Measurements from ENCODE around the gene CCDC59. TPM values are rescaled to one million over a fixed set of nuclear protein-coding genes. Genes with fewer than 3 reads are reported as not detected.
A peak's percentile ranks its signal among the peaks of the same experiment; 100 is the strongest.

The CCDC59 gene
- 57.0 and 58.5 TPM in 2 replicates for total RNA-seq (2022)
- percentile 97 among the genes with signal in this experiment for Bru-seq, nascent RNA
- percentile 92 among the genes with signal in this experiment for BruChase-seq, experiment 1, labeled RNA remaining after a 2-hour chase
- percentile 84 among the genes with signal in this experiment for BruChase-seq, experiment 2, labeled RNA remaining after a 6-hour chase
- long read RNA-seq, transcript CCDC59-201 (4 exons, 1,983 nt): major isoform, 38 of 56 reads
- long read RNA-seq, transcript CCDC59-203 (4 exons, 984 nt): minor isoform, 11 of 56 reads
- long read RNA-seq, partial matches to known transcripts: 0 of 56 reads
- long read RNA-seq, other reads (novel, unspliced or antisense): 6 of 56 reads

GRCh38 chr12:82358200-82359114 lies at the start of gene CCDC59, which contains the start of gene METTL25:
Gene CCDC59 (minus strand): TSS chr12:82358387. CDS start chr12:82358376, 11 bp downstream.
Gene METTL25 (plus strand): TSS chr12:82358529. CDS start chr12:82358566, 37 bp downstream.
- ChIA-PET CTCF (interaction anchor here (0.7 to 1.0 kb wide), 3 partner anchors 27 to 131 kb away, joined by 3 to 4 read pairs (median 4); no protein-coding TSS in a partner anchor), POLR2A (interaction anchor here (0.5 to 1.2 kb wide), 4 partner anchors 13 to 368 kb away, joined by 3 to 4 read pairs (median 3); no protein-coding TSS in a partner anchor)
- Histone ChIP-seq H3K36me3 (ENCODE audit: control insufficient read depth, insufficient read depth, low read length) (no peaks in the 10 kb centered on the region), H3K4me1 (no peaks in the 10 kb centered on the region; the same call in 1 of the 2 replicates), H3K27me3 (replicated peaks; ENCODE audit: control insufficient read depth, insufficient read depth, low read length) (no peaks in the 10 kb centered on the region), H3K9me3 (no peaks in the 10 kb centered on the region), H3K4me3 (ENCODE audit: low read depth, low read length) (peak within 1 kb of the TSS; percentile 84)
- Mint-ChIP-seq H3K4me3 (ENCODE audit: unreplicated experiment) (peak within 1 kb of the TSS; percentile 99), H3K36me3 (ENCODE audit: insufficient read depth, unreplicated experiment) (peaks cover 35% of the 10 kb centered on the region), H3K9me3 (ENCODE audit: unreplicated experiment) (no peaks in the 10 kb centered on the region), H3K27me3 (ENCODE audit: insufficient read depth, unreplicated experiment) (no peaks in the 10 kb centered on the region), H3K27ac (ENCODE audit: unreplicated experiment) (peak within 1 kb of the TSS; percentile 100), H3K4me1 (ENCODE audit: low read depth, unreplicated experiment) (peaks cover 6% of the 10 kb centered on the region)
- intact Hi-C loops (cut with micrococcal nuclease; ENCODE audit: unreplicated experiment): loop anchor here (1.0 kb wide), 1 partner anchor 714 kb away; no protein-coding TSS in a partner anchor
- no TSS peak for BruUV-seq (replicated peaks)
- peak; percentile 96 to 97 for TF ChIP-seq CTCF (IDR thresholded peaks at IDR 0.05; ENCODE audit: insufficient read depth in 1 of 2, low read depth in 1 of 2, low read length in 1 of 2, severe bottlenecking in 1 of 2, unreplicated experiment in 1 of 2)
- DNase-seq: peak; percentile 95 to 96

- CTCF ChIA-PET: no interaction called here
- no TSS peak for BruUV-seq (replicated peaks)
- Mint-ChIP-seq H3K9me3 (ENCODE audit: unreplicated experiment) (no peaks in the 10 kb centered on the region), H3K27me3 (ENCODE audit: insufficient read depth, unreplicated experiment) (no peaks in the 10 kb centered on the region), H3K36me3 (ENCODE audit: insufficient read depth, unreplicated experiment) (peaks cover 6% of the 10 kb centered on the region), H3K4me1 (ENCODE audit: low read depth, unreplicated experiment) (peaks cover 17% of the 10 kb centered on the region), H3K4me3 (ENCODE audit: unreplicated experiment) (no peak overlapping the region), H3K27ac (ENCODE audit: unreplicated experiment) (no peak overlapping the region)
- no peaks in the 10 kb centered on the region for H3K27me3 ChIP-seq (replicated peaks; ENCODE audit: control insufficient read depth, insufficient read depth, low read length)
- no peaks in the 10 kb centered on the region for H3K9me3 ChIP-seq
- TF ChIP-seq CTCF (IDR thresholded peaks at IDR 0.05; ENCODE audit: insufficient read depth in 1 of 2, low read depth in 1 of 2, low read length in 1 of 2, severe bottlenecking in 1 of 2, unreplicated experiment in 1 of 2): no peak
- H3K4me3 ChIP-seq (ENCODE audit: low read depth, low read length): no peak overlapping the region
- POLR2A ChIA-PET: no interaction called here
- intact Hi-C loops (cut with micrococcal nuclease; ENCODE audit: unreplicated experiment): no loop called here
- H3K4me1 ChIP-seq: peaks cover 15% of the 10 kb centered on the region
- H3K36me3 ChIP-seq (ENCODE audit: control insufficient read depth, insufficient read depth, low read length): no peaks in the 10 kb centered on the region
- no peak for DNase-seq
These were observed 49.3 kb upstream of the CCDC59 start for GRCh38 chr12:82407481-82407880.

GRCh38 chr12:82406651-82407050 lies 48.5 kb upstream of the CCDC59 start:
- TF ChIP-seq CTCF (IDR thresholded peaks at IDR 0.05; ENCODE audit: insufficient read depth in 1 of 2, low read depth in 1 of 2, low read length in 1 of 2, severe bottlenecking in 1 of 2, unreplicated experiment in 1 of 2): no peak
- intact Hi-C loops (cut with micrococcal nuclease; ENCODE audit: unreplicated experiment): no loop called here
- no peaks in the 10 kb centered on the region for H3K36me3 ChIP-seq (ENCODE audit: control insufficient read depth, insufficient read depth, low read length)
- no peak overlapping the region for H3K27ac Mint-ChIP-seq (ENCODE audit: unreplicated experiment)
- H3K27me3 Mint-ChIP-seq (ENCODE audit: insufficient read depth, unreplicated experiment): no peaks in the 10 kb centered on the region
- peaks cover 6% of the 10 kb centered on the region for H3K36me3 Mint-ChIP-seq (ENCODE audit: insufficient read depth, unreplicated experiment)
- H3K4me1 Mint-ChIP-seq (ENCODE audit: low read depth, unreplicated experiment): peaks cover 17% of the 10 kb centered on the region
- no peak overlapping the region for H3K4me3 ChIP-seq (ENCODE audit: low read depth, low read length)
- ChIA-PET POLR2A (no interaction called here), CTCF (no interaction called here)
- no peak overlapping the region for H3K4me3 Mint-ChIP-seq (ENCODE audit: unreplicated experiment)
- no peaks in the 10 kb centered on the region for H3K27me3 ChIP-seq (replicated peaks; ENCODE audit: control insufficient read depth, insufficient read depth, low read length)
- H3K4me1 ChIP-seq: peaks cover 15% of the 10 kb centered on the region
- no peaks in the 10 kb centered on the region for H3K9me3 Mint-ChIP-seq (ENCODE audit: unreplicated experiment)
- no peaks in the 10 kb centered on the region for H3K9me3 ChIP-seq
- no TSS peak for BruUV-seq (replicated peaks)
- DNase-seq: no peak

Data from Caco-2 (cell line).